Activated CD4-positive, alpha-beta T cell treated with anti-CD3 and anti-CD28 coated beads, Interleukin-2, Interleukin-4, amounts not matched to agents 100 ng/mL and 50 ng/mL, durations not matched to agents 16 hours and 8 hours (primary cell): Measurements from ENCODE around the gene SFT2D3.
A peak's percentile ranks its signal among the peaks of the same experiment; 100 is the strongest.

Experiments
- DNase-seq: peaks from one replicate; pipeline ENCODE4 v3.0.0-alpha.2; 2020; ENCODE audit warnings: low spot score

SFT2D3 gene

DNA sequence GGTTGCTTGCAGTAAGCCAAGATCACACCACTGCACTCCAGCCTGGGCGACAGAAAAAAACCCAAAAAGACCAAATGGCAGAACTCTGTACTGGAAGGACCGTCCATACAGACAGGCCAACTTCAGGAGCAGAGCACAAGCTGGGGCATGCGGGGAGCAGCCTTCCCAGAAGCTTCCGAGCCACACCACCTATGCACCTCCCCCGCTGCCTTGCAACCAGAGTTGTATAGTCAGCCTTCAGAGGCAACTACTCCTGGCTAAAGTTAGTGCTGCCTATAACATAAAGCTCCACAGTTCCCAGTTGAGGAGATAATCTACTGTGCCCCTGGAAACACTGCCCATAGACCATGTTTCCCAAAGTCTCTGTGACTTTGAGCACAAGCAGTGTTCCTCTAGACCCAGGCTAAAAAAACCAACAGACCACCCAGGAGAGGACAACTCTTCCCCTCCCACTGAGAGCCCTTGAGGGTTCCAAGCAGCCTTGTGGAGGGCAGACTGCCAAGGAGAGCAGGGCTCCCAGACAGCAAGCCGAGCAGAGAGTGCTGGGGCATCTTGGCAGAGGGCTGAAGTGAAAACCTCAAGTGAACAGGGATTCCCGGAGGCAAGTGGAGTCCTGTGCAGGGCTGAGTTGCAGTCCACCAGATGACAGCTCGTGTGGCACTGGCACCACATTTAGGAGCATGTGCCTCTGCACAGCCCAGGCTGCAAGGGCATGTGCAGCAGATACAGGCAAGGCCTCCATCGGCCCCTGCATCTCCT is 6.8 kb downstream of the SFT2D3 start:
- DNase-seq: no peak

DNA sequence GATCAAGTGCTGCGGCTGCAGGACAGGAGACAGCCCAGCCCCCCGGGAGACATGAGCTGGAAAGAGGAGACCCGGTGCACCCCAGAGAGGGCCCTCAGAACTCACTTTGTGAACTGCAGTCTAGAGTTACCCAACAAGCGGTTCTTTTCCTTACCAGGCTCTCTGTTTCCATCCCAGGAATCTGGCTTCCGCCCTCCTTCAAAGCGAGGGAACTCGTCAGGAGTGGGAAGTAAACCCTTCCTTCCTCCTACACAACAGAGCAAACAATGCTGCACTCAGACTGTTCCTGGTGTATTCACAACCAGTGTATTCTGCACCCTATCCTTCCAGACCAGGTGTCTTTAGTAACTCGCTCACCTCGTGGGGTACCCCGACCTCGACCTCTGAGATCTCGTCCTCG is 8.0 kb downstream of the SFT2D3 start:
- DNase-seq: no peak

DNA sequence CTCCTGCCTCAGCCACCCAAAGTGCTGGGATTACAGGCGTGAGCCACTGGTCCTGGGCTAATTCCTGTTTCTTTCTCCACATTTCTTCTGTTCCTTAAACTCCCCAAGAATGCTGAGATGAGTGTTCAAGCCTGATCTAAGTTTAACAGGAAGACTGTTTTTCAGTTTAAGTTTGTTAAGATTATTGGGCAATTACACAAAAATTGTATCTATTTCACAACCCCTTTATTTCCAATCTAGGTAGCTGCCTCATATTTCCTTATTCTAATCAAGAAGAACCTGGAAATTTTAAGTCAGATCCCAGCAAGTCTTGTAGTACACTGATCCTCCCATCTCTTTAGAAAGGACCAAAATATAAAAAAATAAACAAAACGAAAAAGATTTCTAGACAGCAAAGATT is 11.7 kb downstream of the SFT2D3 start:
- no peak for DNase-seq

DNA sequence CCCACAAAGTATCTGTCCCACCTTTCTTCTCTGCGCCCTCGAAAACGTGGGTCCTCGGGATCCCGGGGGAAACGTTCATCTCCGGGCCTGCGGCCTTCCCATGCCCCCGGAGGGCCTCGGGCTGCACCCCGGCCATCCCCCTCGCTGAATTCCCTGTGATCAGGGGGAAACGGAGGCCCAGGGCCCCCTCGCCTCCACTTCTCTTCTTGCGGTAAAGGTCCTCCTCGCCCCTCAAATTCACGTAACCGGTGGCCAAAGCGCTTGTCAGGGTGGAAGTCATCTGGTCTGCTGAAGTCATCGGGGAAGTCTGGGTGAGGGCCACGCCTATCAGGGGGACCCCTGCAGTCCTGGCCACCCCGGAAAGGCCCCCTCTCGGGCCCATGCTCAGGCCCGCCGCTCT is 12.3 kb downstream of the SFT2D3 start:
- DNase-seq: no peak

DNA sequence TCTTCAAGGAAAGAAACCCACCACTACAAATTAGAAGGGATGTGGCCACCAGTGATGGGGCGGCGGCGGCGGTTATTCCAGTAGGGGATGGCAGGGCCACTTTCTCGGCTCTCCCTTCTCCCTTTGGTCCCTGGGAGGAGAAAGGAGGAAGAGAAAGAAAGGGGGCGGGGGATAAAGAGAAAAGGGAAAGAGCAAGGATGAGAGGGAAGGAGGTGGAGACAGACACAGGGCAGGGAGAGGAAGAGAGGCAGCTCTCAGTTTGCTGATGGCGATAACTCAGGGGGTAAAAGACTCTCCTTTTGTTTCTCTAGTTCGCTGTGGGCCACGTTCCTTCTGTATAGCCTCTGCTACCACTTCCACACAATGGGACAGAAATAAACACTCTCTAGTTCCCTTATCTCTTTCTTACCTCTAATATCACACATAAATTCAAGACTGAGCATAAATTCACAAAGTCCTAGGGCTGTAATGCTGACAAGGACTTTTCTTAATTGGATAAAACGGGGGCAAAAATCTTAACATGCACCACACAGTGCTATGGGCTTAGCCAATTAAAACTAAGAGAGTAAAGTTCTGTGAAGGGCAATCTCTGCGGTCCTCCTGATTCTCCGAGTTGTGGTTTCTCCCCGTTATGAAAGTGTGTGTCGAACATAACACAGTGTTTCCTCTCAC is 14.6 kb downstream of the SFT2D3 start:
- no peak for DNase-seq

DNA sequence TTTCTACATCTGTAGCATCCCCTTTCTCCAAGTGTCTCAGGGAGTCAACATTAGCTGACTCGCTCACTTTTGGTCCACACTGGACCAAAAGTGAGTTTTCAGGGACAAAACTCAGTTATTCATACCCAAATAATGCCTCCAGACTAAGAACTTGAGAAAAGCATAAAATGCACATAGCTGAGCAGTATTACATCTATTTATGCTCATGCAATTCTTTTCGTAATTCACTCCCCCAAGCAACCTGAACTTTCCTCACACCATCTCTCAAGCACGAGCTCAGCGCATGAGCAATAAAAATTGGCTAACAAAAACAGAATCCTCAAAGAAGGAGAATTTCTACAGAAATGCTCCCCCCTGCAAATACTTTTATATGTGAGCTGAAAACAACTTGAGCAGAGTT is 17.0 kb downstream of the SFT2D3 start:
- DNase-seq: no peak

DNA sequence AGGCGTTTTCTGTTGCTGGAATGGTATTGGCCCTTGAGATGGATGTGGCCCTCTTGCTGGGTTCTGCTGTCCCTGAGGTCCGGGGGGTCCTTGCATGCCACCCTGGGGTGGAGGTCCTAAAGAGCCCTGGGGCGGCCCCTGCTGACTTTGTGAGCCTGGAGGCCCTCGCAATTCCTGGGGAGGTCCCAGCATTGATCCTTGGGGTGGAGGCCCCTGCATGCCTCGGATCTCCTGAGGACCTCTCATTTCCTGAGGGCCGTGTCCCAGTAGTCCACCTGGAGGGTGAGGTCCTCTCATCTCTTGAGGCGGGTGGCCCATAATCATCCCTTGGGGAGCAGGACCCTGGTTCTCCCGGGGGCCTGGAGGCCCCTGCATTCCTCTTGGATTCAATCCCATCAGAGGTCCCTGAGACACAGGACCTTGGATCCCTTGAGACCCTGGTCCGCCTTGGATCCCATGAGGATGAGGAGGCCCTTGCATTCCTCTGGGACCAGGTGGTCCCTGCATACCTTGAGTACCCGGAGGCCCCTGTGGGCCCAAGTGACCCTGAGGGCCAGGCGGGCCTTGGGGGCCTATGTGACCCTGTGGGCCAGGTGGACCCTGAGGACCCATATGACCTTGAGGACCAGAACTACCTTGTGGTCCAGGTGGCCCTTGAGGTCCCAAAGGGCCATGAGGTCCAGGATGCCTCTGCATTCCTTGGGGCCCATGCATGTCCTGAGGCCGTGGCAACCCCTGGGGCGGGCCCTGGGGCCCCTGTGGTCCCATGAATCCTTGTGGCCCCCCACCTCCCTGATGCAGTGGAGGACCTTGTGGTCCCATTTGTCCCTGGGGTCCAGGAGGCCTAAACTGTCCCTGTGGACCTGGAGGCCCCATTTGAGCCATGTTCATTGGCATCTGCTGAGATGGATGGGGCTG is 18.3 kb downstream of the SFT2D3 start:
- no peak for DNase-seq

DNA sequence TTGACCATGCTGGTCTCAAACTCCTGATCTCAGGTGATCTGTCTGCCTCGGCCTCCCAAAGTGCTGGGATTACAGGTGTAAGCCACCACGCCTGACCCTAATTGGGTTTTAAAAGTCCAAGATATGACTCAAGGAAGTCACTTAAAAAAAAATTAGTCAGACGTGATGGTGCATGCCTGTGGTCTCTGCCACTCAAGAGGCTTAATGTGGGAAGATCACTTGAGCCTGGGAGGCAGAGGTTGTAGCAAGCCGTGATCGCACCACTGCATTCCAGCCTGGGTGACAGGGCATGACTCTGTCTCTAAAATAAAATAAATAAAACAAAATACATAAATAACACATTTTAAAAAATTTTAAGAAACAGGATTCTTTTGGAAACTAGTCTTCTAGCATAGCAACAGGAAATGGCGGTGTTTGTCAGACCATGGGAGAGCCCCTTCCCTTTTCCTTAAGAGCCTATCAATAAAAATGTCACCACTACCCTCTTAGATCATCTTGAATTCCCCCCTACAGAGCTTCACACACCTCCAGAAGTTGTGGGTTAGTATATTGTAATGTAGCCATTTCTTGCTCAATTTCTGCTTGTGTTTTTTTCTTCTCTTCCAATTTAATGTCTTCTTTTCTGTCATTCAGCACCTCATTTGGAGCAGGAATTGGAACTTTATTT is 20.1 kb downstream of the SFT2D3 start:
- DNase-seq: no peak

DNA sequence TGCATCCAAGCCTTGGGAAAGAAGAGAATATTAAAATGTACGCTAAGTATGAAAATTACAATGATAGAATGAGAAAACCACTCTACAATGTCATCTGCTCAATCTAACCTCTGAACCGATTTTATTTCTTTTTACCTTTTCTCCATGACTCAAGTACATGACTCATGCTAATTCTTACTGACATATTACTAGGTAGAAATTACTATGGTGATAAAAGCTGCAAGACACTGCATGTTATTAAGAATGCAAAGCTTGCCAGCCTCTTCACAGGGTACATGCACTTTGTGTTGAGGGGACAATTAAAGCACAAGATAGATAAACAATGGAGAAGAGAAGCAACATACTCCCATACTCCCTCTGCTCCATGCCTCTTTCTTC is 20.7 kb downstream of the SFT2D3 start:
- no peak for DNase-seq

DNA sequence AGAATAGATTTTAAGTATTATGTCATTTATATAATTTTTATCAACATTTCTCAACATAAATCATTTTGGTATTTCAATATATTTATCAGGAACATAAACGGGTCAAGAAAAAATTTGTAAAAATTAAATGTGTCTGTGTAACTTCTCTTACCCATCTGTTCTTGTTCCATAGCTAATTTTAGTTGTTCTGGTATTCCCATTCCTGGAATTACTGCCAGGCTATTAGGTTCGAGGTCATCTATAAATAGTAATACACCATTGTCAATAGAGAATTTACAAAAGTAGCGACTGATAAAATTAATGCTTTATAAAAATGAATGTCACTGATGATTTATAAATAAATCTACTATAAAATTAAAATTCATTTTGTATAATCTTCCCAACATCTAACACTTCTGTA is 21.5 kb downstream of the SFT2D3 start:
- DNase-seq: no peak

DNA sequence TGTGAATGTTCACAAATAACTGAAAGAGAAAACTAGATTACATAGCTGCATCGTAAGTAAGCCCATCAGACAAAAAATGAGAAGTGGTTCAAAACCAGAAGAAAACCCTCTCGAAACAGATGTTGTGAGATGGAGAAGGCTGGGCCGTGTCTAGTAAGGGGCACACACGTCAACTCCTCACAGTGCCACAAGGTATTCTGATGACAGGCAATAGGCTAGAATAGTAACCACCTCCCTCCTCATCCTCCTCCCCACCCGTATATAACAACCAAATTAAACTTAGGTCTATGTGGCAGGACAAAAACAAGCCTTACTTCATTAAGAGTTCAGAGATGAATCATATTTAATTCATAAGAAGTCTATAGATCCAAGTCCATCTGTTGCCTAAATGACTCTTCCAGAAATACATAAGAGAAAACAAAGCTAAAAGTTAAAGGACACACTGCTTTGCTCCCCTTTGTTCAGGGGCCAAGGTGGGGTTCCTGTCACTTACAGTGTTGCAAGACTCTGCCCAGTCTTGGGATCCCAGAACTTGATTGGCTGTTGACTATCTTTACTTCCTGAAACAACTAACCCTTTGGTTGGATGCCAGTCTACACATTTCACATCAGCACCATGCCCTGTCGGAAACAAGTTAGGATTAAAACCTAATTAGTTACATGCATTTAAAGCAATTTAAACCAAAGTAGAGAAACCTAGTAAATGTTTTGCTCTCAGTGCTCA is 25.0 kb downstream of the SFT2D3 start:
- no peak for DNase-seq

DNA sequence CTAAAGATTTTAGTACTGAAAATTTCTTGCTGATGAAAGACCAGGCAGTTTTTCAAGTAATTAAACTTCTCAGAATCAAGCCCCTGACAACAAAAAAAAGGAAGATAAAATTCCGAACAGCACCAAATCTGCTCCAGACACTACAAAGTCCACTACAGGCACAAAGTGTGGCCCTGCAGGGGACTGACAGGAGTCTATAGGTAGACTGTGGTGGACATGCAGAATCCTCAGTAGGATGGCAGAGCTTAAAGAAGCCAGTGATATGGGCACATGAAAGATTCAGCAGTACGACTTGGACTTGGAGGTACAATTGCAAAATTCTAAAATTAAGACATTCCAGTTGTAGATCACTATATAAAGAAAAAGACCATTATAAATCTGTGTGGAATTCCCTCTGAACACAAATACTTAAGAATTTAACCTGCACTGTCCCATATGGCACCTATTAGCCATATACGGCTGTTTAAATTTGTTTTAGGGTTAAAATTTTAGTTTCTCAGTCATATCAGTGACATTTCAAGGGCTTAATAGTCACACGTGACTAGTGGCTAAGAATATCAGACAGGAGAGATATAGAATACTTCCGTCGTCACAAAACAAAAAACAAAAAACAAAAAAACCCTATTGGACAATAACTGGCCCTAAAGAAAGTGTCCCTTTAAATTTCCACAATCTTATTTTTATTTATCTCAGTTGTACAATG is 32.0 kb downstream of the SFT2D3 start:
- no peak for DNase-seq

DNA sequence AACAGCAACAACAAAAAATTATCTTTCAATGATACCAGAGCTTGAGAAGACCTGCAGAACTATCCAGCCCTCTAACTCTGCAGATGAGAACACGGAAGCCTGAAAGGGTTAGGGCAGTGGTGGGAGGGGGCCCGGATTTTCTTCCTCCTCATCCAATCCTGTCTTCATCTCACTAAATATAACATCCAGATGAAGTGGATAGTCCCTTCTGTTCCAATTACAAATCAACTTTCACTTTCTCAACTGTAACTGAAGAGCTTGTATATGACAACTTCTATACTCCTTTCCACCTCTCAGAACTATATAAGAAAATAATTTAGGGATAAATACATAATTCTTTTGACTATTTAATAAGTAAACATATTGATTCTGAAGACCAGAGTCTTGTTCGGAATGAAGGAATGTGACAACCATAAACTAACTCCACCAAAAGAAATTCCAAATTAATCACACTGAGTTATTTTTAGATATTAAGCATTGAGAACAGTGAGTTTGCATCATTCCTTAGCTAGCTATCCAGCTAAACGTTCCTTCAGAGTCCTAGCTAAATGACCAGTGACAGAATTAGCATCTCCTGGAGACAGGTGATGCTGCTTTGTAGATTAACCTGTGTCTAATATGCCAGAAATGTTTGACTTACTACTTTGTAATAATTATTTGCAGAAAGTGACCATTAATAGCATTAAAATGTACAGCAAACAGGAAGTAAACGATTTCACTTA is 32.7 kb downstream of the SFT2D3 start:
- no peak for DNase-seq

DNA sequence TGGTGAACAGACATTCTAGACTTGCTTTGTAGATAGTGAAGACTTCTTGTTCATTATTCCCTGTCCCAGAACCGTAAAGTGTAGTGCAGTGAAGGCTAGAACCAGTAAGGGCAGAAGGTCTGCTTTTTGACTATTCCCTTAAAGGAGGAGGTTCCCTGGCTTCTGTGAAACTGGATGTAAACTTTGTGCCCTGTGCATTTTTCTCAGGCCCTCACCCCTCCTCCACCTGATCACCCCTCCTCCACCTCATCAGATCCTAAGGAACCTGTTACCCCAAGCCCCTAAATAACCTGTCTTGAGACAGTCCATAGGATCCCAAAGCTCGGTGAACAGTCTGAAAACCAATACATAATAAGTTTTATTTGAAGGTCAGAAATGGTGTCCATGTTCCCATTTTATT is 33.7 kb downstream of the SFT2D3 start:
- DNase-seq: no peak

DNA sequence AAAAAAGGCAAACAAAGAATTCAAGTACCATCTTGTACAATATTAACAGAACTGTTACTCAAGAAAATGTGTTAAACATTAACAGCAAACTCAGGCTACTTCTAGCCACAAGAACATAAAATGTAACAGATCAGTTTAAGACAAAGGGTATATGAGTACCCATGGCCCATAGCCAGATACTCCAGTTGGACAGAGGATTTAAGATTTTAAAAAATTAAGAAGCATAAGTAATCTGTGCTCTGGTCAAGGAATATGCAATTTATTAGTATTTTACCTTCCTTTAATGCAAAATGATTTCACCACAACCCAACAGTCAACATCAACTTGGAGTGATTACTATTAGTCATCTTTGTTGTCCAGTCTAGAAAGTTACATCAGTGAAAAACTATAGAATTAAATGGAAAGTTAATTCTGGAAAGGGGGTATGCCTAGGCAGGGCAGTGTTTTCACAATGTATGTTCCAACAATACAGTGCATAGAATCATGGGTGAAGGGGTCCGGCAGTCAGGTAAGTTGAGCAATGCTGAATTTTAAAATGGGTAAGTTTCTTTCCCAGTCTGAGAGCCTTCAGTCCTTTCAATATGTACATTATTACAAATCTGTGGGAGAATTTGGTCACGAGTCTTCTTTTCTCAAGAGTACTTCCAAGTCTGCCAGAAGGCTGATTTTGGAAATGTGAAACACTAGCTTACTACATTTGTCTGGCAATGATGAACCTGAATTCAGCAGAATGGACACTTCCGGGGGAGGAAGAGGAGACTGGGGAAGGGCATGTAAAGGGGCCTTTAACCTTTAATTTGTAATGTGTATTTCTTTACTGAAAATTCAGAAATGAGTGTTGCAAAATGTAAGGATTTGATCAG is 34.5 kb downstream of the SFT2D3 start:
- DNase-seq: no peak

DNA sequence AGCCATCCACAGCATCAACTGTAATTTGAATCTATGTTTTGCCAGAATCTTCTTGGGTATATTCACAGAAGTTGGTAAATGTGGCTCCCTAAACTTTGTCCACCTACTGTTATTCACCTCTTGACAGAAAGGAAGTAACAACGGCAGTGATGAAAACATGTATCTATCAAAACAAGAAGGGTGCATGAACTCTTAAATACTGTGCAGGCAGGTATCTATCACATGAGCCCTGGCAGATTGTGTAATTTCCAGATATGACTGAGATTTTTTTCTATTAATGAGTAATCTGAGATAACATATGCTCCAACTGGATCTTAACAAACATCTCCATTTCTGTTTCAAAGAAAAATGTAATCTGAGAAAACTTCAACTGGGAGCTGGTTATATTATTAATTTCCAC is 36.6 kb downstream of the SFT2D3 start:
- peak; percentile 70 for DNase-seq

DNA sequence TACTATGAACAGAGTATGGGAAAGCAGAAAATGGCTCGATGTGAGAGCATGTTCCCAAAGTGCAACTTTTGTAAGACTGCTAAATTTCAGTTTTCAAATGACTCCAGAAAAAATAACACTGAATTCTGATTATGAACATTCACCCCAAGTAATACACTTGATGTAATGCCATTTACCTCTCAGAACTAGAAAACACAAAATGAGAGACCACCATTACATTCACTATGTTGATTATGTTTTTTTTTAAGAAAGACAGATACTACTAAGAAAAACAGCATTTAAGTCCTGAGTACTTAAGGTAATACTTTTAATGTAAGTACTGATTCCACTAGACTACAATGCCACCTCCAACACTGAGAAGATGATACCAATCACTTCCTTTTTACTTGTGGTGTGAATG is 38.5 kb downstream of the SFT2D3 start:
- peak; percentile 28 for DNase-seq

DNA sequence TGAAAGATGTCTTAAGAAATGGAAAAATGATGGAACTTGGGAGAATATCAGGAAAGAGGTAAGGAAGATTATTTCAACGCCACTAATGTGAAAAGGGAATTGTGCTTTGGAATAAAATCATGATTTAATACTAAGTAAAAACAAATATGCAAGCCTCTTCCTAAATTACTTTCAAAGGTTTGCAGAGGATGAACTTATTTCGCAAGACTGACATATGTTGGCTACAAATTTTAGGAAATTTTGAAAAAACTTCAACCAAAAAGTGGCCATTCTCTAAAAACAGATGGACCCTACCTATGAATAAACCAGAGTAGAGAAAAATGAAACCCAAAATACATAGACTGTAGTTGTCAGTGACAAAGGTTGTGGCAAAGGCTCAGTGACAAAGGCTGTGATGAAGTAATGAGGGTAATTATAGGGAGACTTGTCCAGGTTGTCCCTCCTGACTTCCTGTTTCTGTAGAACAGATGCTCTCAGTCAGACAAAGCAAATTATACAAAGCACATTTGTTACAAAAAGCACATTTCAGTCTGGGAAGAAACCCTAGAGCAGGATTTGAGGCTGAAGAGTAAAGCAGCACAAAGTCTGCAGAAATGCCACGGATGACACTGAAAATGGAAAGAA is 39.5 kb downstream of the SFT2D3 start:
- no peak for DNase-seq

DNA sequence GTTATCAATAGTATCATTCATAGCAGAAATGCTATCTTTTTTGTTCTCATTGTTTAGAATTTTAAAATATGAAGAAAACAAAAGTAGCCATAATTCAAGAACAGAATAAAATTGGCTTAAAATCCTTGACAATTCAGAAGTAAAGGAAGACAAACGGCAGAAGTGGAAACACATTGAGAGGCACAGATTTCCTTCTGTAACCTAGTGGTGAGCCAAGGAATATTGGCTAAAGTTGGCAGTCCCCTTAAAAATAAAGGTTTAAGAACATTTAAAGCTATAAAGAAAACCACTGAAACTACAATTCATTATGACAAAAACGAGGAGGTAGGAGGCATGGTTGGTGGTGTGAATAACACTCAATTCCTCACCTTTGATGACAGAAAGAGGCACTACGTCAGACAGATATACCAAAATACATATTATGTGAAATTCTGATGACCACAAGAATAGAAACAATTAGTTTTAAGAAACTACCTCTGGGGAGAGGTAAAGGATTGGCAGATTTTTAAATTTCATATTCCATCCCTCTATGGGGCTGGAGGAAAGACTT is 42.3 kb downstream of the SFT2D3 start:
- peak; percentile 14 for DNase-seq
